Measurements from ENCODE around the gene DCST2.

DCST2 gene

GRCh38 chr1:155049651-155050559 is 16.3 kb upstream of the DCST2 start:
- peak overlapping the region; percentile 70 for H3K4me3 ChIP-seq (ENCODE audit: low read depth, low read length)
- no peak for TF ChIP-seq MYC (IDR thresholded peaks at IDR 0.05; ENCODE audit: low read depth, low read length)
- no peak for TF ChIP-seq CTCF (IDR thresholded peaks at IDR 0.05; ENCODE audit: low read depth, low read length)
- TF ChIP-seq, protein P1, sequence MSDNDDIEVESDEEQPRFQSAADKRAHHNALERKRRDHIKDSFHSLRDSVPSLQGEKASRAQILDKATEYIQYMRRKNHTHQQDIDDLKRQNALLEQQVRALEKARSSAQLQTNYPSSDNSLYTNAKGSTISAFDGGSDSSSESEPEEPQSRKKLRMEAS (IDR thresholded peaks at IDR 0.05; ENCODE audit: low read depth, low read length) = no peak; the same call in 1 of the 2 replicates
- no peak for TF ChIP-seq POLR2A (IDR thresholded peaks at IDR 0.05; ENCODE audit: extremely low read depth, insufficient read length)
- no peak for DNase-seq (ENCODE audit: low read depth)

- no peak overlapping the region for H3K4me3 ChIP-seq (ENCODE audit: low read depth, low read length)
- no peak for DNase-seq (ENCODE audit: low read depth)
- TF ChIP-seq POLR2A (IDR thresholded peaks at IDR 0.05; ENCODE audit: extremely low read depth, insufficient read length) (no peak), CTCF (IDR thresholded peaks at IDR 0.05; ENCODE audit: low read depth, low read length) (no peak), MYC (IDR thresholded peaks at IDR 0.05; ENCODE audit: low read depth, low read length) (no peak)
- TF ChIP-seq, protein P1 (IDR thresholded peaks at IDR 0.05; ENCODE audit: low read depth, low read length) = no peak
Measured at GRCh38 chr1:155048449-155049334, 15.1 kb upstream of the DCST2 start.

- peak; percentile 79 for DNase-seq (ENCODE audit: low read depth)
- no peak overlapping the region for H3K4me3 ChIP-seq (ENCODE audit: low read depth, low read length)
- TF ChIP-seq POLR2A (IDR thresholded peaks at IDR 0.05; ENCODE audit: extremely low read depth, insufficient read length) (no peak), MYC (IDR thresholded peaks at IDR 0.05; ENCODE audit: low read depth, low read length) (no peak), CTCF (IDR thresholded peaks at IDR 0.05; ENCODE audit: low read depth, low read length) (peak; percentile 64)
- TF ChIP-seq, protein P1 (IDR thresholded peaks at IDR 0.05; ENCODE audit: low read depth, low read length) = peak; percentile 8; the same call in 1 of the 2 replicates
Measured at GRCh38 chr1:155044812-155045657, 11.5 kb upstream of the DCST2 start.

DNA sequence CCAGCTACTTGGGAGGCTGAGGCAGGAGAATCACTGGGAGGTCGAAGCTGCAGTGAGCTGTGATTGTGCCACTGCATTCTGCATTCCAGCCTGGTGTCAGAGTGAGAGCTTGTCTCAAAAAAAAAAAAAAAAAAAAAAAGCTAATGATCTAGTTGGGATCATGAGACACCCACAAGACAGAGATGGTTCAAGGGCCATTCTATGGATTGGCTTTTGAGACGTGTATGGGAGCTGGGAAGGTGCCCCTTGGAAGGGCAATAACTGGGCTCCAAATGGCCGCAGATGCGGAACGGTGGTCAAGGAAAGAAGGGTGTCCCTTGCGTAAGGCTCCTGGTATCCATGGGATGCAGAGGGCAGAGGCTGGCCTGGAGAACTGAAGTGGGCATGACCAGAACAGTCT is 10.8 kb upstream of the DCST2 start:
- DNase-seq (ENCODE audit: low read depth) = no peak
- H3K4me3 ChIP-seq (ENCODE audit: low read depth, low read length) = no peak overlapping the region
- no peak for TF ChIP-seq POLR2A (IDR thresholded peaks at IDR 0.05; ENCODE audit: extremely low read depth, insufficient read length)
- no peak for TF ChIP-seq MYC (IDR thresholded peaks at IDR 0.05; ENCODE audit: low read depth, low read length)
- TF ChIP-seq CTCF (IDR thresholded peaks at IDR 0.05; ENCODE audit: low read depth, low read length) = no peak
- TF ChIP-seq, protein P1 (IDR thresholded peaks at IDR 0.05; ENCODE audit: low read depth, low read length) = no peak

GRCh38 chr1:155043793-155044192 is 10.2 kb upstream of the DCST2 start:
- no peak for DNase-seq (ENCODE audit: low read depth)
- no peak overlapping the region for H3K4me3 ChIP-seq (ENCODE audit: low read depth, low read length)
- TF ChIP-seq MYC (IDR thresholded peaks at IDR 0.05; ENCODE audit: low read depth, low read length) (no peak), CTCF (IDR thresholded peaks at IDR 0.05; ENCODE audit: low read depth, low read length) (no peak), POLR2A (IDR thresholded peaks at IDR 0.05; ENCODE audit: extremely low read depth, insufficient read length) (no peak)
- TF ChIP-seq, protein P1 (IDR thresholded peaks at IDR 0.05; ENCODE audit: low read depth, low read length) = no peak

All from NB4 (cell line).